Fibroblast of mammary gland (primary cell): ENCODE measurements around the gene SCN11A.

ENCODE experiments used
- DNase-seq: peaks from one replicate; pipeline ENCODE4 v3.0.0-alpha.2; 2010; ENCODE audit warnings: low read depth
- H3K4me3 ChIP-seq: 2 replicates; pipeline ENCODE4 v1.5.1; 2011; ENCODE audit warnings: low read depth, mild to moderate bottlenecking, low read length, moderate library complexity; ENCODE audit not compliant: control insufficient read depth
- TF ChIP-seq, protein P1 (sequence below): conservative IDR thresholded peaks from 2 replicates; pipeline ENCODE4 v1.5.1; 2011; ENCODE audit warnings: low read depth, low read length, inconsistent platforms; ENCODE audit not compliant: control insufficient read depth, insufficient read depth

SCN11A gene

DNA sequence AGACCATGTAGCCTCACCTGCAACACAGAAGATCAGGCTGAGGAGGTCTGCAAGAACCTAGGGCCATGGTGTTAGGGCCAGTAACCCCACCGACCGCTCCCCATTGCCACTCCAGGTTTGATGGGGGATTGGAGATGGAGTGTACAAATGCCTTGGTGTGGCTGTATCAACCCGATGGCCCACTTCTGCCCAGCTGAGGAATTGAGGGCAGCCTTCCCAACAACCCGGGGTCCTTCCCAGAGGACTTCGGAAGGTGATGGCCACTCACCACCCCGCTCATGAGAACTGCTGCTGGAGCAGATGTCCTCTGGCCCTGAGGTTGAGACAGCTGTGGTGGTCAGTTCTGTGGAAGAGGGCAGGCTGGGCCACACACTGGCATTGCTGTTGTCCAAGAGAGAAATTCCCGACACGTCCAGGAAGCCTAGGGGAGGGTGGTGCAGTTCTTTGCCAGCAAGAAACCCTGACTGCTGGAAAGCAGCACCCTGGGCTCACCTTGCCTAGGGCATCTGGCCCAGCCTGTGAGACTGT lies 46.8 kb upstream of the SCN11A start:
- H3K4me3 ChIP-seq = no peak overlapping the region
- DNase-seq = no peak
- TF ChIP-seq, protein P1, sequence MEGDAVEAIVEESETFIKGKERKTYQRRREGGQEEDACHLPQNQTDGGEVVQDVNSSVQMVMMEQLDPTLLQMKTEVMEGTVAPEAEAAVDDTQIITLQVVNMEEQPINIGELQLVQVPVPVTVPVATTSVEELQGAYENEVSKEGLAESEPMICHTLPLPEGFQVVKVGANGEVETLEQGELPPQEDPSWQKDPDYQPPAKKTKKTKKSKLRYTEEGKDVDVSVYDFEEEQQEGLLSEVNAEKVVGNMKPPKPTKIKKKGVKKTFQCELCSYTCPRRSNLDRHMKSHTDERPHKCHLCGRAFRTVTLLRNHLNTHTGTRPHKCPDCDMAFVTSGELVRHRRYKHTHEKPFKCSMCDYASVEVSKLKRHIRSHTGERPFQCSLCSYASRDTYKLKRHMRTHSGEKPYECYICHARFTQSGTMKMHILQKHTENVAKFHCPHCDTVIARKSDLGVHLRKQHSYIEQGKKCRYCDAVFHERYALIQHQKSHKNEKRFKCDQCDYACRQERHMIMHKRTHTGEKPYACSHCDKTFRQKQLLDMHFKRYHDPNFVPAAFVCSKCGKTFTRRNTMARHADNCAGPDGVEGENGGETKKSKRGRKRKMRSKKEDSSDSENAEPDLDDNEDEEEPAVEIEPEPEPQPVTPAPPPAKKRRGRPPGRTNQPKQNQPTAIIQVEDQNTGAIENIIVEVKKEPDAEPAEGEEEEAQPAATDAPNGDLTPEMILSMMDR = no peak

DNA sequence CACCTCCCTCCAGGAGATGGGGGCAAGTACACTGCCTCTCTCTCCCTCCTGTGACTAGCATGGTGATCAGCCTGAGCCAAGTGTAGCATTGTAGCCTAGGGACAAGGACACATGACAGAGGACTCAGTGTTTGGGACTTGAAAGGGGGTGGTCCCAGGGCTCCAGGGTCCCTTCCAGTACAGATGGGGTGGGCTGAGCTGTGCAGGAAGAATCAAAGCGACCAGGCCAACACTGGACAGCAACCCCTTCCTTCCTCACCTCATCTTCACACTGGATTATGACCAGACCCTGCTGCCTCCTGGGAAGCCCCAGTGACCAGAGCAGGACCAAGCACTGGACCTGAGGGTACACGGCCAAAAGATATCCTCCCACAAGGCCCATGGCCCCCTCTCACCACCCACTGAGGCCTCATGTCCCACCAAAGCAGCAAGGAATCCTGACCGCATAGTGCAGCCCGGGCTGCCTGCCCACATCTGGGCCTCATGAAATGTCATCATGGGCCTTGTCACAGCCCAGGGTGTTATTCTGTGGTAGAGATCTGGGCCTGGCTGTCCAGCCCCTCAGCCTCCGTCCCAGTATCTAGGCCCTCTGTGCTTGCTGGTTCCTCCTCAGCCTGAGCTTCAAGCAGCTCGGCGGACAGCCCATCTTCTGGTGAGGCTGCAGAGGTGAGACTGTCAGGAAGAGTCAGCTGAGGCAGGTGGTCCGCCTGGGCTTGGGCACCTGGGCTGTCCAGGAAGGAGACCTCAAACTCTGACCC lies 46.1 kb upstream of the SCN11A start:
- H3K4me3 ChIP-seq = no peak overlapping the region
- TF ChIP-seq, protein P1 = no peak
- DNase-seq = no peak

DNA sequence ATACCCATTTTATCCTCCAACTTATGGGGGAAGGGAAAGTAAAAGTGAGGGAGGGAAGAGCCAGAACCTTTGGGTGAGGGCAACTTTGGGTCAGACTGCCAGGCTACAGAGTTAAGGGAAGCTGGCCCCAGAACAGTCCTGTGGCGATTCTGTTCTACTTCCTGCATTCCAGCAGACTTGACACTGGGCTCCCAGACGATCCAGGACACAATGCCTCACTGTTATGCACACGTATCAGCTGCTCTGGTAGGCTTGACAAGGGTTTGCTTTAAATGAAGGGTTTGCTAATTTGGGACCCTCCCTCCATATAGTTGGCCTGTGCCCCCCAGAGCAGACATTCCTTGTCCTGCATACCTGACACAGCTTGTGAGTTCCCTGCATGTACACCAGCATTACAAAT lies 45.0 kb upstream of the SCN11A start:
- no peak for DNase-seq
- TF ChIP-seq, protein P1 = no peak
- no peak overlapping the region for H3K4me3 ChIP-seq

- TF ChIP-seq, protein P1 = no peak
- DNase-seq = no peak
- no peak overlapping the region for H3K4me3 ChIP-seq
These were observed 44.0 kb upstream of the SCN11A start for GRCh38 chr3:39095778-39096177.

GRCh38 chr3:39094851-39095677 lies 43.3 kb upstream of the SCN11A start:
- TF ChIP-seq, protein P1 = no peak

DNA sequence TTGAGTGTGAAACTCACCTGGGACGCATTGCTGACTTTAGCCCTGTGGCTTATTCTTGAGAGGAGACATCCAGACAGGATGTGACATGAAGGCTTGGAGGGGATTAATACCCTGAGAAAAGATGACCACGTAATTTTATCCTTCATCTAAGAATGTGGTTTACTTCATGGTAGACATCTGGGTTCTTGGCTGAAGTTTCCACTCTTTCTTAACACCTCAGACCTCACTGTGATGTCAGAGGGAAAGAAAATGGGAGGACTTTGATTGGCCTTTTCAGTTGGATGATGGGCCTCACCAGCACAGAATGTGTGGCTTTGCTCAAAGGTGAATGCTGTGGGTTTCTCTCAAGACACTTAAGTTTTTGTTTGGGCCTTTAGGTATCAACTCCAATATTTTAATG lies 39.2 kb upstream of the SCN11A start:
- DNase-seq = peak; percentile 46
- TF ChIP-seq, protein P1 = no peak

More at GRCh38 chr3:39094851-39095677, 43.3 kb upstream of the SCN11A start:
- no peak overlapping the region for H3K4me3 ChIP-seq
- no peak for DNase-seq

More for the DNA sequence above, 39.2 kb upstream of the SCN11A start:
- H3K4me3 ChIP-seq = no peak overlapping the region
